ENCODE data around the gene TENM3.

DNA sequence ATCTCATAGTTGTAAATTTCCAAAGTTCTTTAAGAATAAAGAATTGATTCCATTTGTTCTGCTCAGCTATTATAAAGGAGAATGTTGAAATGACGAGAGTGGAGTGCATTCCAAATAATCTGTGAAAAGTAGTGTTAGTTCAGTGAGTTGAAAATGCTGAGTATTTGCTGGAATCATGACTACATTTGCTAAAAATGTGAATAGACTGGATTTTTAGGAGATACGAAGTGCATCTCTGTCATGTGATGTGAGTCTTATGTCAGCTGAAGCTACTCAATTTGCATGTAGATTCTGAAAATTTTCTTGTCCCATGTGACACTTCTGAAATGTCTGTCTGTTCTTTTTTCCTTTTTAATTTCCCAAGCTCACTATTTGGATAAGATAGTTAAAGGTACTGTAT, 468.0 kb downstream of the TENM3 start:
- no peak for TF ChIP-seq POLR2AphosphoS5 (IDR thresholded peaks at IDR 0.05; ENCODE audit: low read length)
- no peak for TF ChIP-seq YY1 (IDR thresholded peaks at IDR 0.05; ENCODE audit: low read depth, low read length)
- TF ChIP-seq, protein P1, sequence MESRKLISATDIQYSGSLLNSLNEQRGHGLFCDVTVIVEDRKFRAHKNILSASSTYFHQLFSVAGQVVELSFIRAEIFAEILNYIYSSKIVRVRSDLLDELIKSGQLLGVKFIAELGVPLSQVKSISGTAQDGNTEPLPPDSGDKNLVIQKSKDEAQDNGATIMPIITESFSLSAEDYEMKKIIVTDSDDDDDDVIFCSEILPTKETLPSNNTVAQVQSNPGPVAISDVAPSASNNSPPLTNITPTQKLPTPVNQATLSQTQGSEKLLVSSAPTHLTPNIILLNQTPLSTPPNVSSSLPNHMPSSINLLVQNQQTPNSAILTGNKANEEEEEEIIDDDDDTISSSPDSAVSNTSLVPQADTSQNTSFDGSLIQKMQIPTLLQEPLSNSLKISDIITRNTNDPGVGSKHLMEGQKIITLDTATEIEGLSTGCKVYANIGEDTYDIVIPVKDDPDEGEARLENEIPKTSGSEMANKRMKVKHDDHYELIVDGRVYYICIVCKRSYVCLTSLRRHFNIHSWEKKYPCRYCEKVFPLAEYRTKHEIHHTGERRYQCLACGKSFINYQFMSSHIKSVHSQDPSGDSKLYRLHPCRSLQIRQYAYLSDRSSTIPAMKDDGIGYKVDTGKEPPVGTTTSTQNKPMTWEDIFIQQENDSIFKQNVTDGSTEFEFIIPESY (IDR thresholded peaks at IDR 0.05) = no peak

Measured in GM12878 (cell line).